Pancreas (tissue), 10 donors: ENCODE data around the gene MTMR2. TPM values are rescaled to one million over a fixed set of nuclear protein-coding genes. Genes with fewer than 3 reads are reported as not detected.
A peak's percentile ranks its signal among the peaks of the same experiment; 100 is the strongest.
"Not testable (repeated sequence)": the region's sequence is repeated elsewhere in the genome, so short reads cannot be mapped to it uniquely, and the experiment has no call there.

Source experiments
- ATAC-seq, 4 donors: fragments of 200-7000 bp; cut with Tn5 transposase; one replicate each; pipeline versions ENCODE4 v1.8.0 to v1.9.1; 2020; ENCODE audit warnings: mild to moderate bottlenecking in 4 of 4, moderate library complexity in 4 of 4
- DNase-seq, 6 donors: peaks; one replicate each; pipeline ENCODE4 v3.0.0-alpha.2; 2020
- FAIRE-seq: peaks from 2 replicates; lab custom pipeline; 2012; peaks lifted over from hg19 to GRCh38; lab: Jason Lieb, UNC
- H3K27ac ChIP-seq, 4 donors: fragments of 200-600 bp; sonication (generic); 1 replicate in 3 of 4; 2 replicates in 1 of 4; pipeline versions ENCODE4 v1.5.0 to v1.8.0; 2020
- H3K27me3 ChIP-seq, 4 donors: fragments of 200-600 bp; one replicate each; pipeline ENCODE4 v1.8.0; 2021
- H3K36me3 ChIP-seq, 3 donors: fragments of 200-600 bp; sonication (generic) in 1 of 3; one replicate each; pipeline versions ENCODE4 v1.5.0 to v1.8.0; 2020 to 2021
- H3K4me1 ChIP-seq, 3 donors: fragments of 200-600 bp; one replicate each; pipeline ENCODE4 v1.8.0; 2021
- H3K4me3 ChIP-seq, 4 donors: fragments of 200-600 bp; sonication (generic) in 2 of 4; one replicate each; pipeline versions ENCODE4 v1.5.0 to v1.8.0; 2020 to 2021
- H3K9me3 ChIP-seq, 4 donors: fragments of 200-600 bp; one replicate each; pipeline ENCODE4 v1.8.0; 2021
- WGBS, 2 donors: extraction: QIAGEN DNeasy Blood & Tissue Kit; methylation state at CpG; one replicate each; pipeline ENCODE4 v1.1.7; 2013; 5-methylcytosine and 5-hydroxymethylcytosine counted together
- intact Hi-C, 3 donors: fragments of 100-400 bp; cut with DNase I; formaldehyde crosslinking; loops; one replicate each; pipeline versions ENCODE4 v1.11.1 to v1.14.2; 2022
- polyA plus RNA-seq, 2 donors: library from polyadenylated mRNA; stranded (reverse); fragments of 200-250 nt; gene quantifications; one replicate each; pipeline ENCODE4 v1.2.3, GENCODE V29; 2013
- total RNA-seq, 6 donors: library from RNA; stranded (reverse); fragmentation: NEBNext Ultra II Directional in 4 of 6; extraction: Animal tissue kit (Norgen Biotek cat#: 25700) in 4 of 6; gene quantifications; one replicate each; pipeline versions ENCODE4 v1.2.1 to v1.2.4, GENCODE V29; 2021 to 2023
- TF ChIP-seq, protein P1 (sequence below), 4 donors: fragments of 200-600 bp; sonication (generic) in 3 of 4; IDR thresholded peaks; one replicate each; pipeline versions ENCODE4 v1.5.0 to v1.8.0; 2021; ENCODE audit warnings: antibody characterized with exemption in 4 of 4
- donor health status: healthy with polysubstance abuse.
- donor health status: DM: no; HTN: no; CAD: no; lungs with moderate emphysema.
- donor health status: DM: no; HTN: no; CAD: no.
- donor health status: control.
- donor health status: control.
- donor health status: Bipolar disorder and iron deficiency.
- donor health status: DM: yes; HTN: yes; CAD: no.
- donor health status: DM: no; HTN: no; CAD: no.
- donor health status: DM: no; HTN: no; CAD: no.
- donor health status: DM: yes; HTN: yes; CAD: no.

The MTMR2 gene
- total and polyA plus RNA-seq, 8 donors, result 5.1 to 14.4 (median 9.8) TPM

DNA sequence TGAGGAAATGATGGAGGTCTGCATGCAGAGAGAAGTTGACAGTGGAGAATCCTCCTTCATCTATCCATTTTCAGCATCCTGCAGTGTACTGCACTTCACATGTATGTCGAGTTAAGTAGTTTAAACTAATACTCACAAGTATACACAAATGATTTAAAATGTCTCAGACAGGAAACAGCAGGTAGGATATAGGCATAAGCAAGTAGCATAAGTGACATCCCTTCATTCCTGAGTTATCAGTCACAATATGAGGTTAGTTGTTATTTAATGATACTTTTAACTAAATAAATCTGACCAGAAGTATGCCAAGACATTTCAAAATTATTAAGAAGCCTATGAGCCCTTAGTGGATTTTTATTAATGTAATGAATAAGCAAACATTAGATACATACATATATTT lies 37.4 kb downstream of the MTMR2 start:
- WGBS, 2 donors, result 79% methylated on average over 1 of the region's 1 CpG

DNA sequence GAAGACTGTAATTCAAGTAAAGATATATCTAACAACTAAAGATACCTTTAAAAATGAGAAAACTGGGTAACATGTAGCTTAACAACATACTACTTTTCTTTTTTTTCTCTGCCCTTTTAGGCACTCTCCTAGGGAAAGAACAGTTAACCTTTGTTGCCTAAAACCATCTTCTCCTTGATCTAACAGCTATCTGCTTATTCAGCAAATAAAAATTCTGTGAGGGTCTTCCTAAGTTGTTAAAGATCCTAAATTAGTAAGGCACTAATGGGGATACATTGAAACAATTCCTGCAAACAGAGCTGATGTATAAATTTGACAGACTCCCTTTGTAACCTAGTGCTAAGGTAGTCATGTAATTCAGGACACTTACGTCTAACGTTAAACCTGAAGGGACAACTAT lies 39.1 kb downstream of the MTMR2 start:
- ATAC-seq, result no peak
- Histone ChIP-seq H3K27ac (no peak overlapping the region), H3K27me3 (no peaks in the 10 kb centered on the region), H3K9me3 (no peaks in the 10 kb centered on the region), H3K36me3 (no peaks in the 10 kb centered on the region), H3K4me3 (no peak overlapping the region), H3K4me1 (no peaks in the 10 kb centered on the region)
- intact Hi-C loops, result no loop called here
- FAIRE-seq, result no peak
- TF ChIP-seq, protein P1, sequence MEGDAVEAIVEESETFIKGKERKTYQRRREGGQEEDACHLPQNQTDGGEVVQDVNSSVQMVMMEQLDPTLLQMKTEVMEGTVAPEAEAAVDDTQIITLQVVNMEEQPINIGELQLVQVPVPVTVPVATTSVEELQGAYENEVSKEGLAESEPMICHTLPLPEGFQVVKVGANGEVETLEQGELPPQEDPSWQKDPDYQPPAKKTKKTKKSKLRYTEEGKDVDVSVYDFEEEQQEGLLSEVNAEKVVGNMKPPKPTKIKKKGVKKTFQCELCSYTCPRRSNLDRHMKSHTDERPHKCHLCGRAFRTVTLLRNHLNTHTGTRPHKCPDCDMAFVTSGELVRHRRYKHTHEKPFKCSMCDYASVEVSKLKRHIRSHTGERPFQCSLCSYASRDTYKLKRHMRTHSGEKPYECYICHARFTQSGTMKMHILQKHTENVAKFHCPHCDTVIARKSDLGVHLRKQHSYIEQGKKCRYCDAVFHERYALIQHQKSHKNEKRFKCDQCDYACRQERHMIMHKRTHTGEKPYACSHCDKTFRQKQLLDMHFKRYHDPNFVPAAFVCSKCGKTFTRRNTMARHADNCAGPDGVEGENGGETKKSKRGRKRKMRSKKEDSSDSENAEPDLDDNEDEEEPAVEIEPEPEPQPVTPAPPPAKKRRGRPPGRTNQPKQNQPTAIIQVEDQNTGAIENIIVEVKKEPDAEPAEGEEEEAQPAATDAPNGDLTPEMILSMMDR (IDR thresholded peaks at IDR 0.05), result no peak
- WGBS, 2 donors, result 96 to 97% methylated on average over 2 of the region's 2 CpGs
- no peak for DNase-seq

More for the DNA sequence above, 37.4 kb downstream of the MTMR2 start:
- FAIRE-seq (no peak), ATAC-seq (no peak), DNase-seq (no peak)
- Histone ChIP-seq H3K9me3 (no peaks in the 10 kb centered on the region), H3K4me1 (no peaks in the 10 kb centered on the region), H3K36me3 (no peaks in the 10 kb centered on the region), H3K27ac (no peak overlapping the region), H3K4me3 (no peak overlapping the region), H3K27me3 (no peaks in the 10 kb centered on the region)
- intact Hi-C loops, result no loop called here
- TF ChIP-seq, protein P1 (IDR thresholded peaks at IDR 0.05), result no peak

DNA sequence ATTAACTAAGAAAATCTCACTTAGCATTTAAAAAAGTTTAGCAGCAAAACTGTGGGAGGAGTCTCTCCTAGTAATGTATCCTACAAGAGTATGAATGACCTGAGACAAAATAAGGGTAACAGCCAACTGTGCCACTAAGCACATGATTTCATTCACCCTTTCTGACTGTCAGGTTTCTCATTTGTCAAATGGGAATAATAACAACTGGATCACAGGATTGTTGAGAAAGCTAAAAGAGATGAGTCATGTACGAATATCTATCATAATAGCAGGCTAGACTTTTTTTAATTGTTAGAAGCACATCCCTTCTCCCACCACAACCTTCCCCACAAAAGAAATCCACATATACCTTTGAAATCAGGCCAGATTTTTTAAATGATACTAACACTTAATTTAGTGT lies 39.5 kb downstream of the MTMR2 start:
- H3K27ac ChIP-seq, result no peak overlapping the region
- no peaks in the 10 kb centered on the region for H3K9me3 ChIP-seq
- TF ChIP-seq, protein P1 (IDR thresholded peaks at IDR 0.05), result no peak
- H3K27me3 ChIP-seq, result no peaks in the 10 kb centered on the region
- ATAC-seq (no peak), FAIRE-seq (no peak), DNase-seq (no peak)
- intact Hi-C loops, result no loop called here
- no peaks in the 10 kb centered on the region for H3K36me3 ChIP-seq
- H3K4me3 ChIP-seq, result no peak overlapping the region
- WGBS, 2 donors, result 78 to 92% methylated on average over 1 of the region's 1 CpG
- H3K4me1 ChIP-seq, result no peaks in the 10 kb centered on the region

DNA sequence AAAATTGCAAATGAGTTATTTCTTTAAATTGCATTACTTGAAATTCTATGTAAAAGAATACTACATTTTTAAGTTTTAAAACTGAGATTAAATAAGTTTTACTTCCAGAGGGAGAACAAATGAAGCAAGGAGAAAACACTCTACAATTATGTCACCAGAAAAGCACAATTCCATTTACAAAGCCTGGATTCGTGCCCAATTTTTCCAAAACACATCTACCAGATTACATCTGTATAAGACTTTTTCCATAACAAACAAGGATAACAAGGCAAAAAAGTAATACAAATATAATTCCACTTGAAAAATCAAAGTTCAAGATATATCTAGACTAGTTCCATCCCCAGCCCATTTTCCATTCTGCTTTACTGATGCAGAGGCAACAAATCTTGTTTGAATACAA lies 40.5 kb downstream of the MTMR2 start:
- Histone ChIP-seq H3K27ac (no peak overlapping the region), H3K27me3 (no peaks in the 10 kb centered on the region), H3K4me3 (no peak overlapping the region), H3K4me1 (no peaks in the 10 kb centered on the region), H3K9me3 (no peaks in the 10 kb centered on the region), H3K36me3 (no peaks in the 10 kb centered on the region)
- no peak for ATAC-seq
- FAIRE-seq, result no peak
- no peak for DNase-seq
- WGBS, 2 donors, result 88 to 97% methylated on average over 1 of the region's 1 CpG
- TF ChIP-seq, protein P1 (IDR thresholded peaks at IDR 0.05), result no peak
- intact Hi-C loops, result no loop called here

DNA sequence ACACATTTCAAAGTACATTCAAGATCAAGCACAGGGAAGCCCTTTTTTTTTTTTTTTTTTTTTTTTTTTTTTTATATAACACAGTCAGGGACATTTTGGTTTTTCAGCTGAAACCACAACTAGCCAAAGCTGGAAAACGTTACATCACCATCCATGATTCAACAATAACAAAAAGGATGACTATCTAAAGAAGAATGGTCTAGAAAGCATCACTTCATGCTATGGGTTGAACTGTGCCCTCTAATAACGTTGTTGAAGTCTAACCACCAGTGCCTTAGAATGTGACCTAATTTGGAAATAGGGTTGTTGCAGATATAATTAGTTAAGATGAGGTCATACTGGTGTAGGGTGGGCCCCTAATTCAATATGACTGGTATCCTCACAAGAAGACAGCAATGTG lies 46.6 kb downstream of the MTMR2 start:
- H3K27ac ChIP-seq, result no peak overlapping the region
- no peaks in the 10 kb centered on the region for H3K9me3 ChIP-seq
- ATAC-seq, result peak in 1 of 4 donors; percentile 34
- no peaks in the 10 kb centered on the region for H3K27me3 ChIP-seq
- H3K4me1 ChIP-seq, result no peaks in the 10 kb centered on the region
- no peak for FAIRE-seq
- no peak overlapping the region for H3K4me3 ChIP-seq
- intact Hi-C loops, result no loop called here
- DNase-seq, result no peak
- TF ChIP-seq, protein P1 (IDR thresholded peaks at IDR 0.05), result no peak
- H3K36me3 ChIP-seq, result no peaks in the 10 kb centered on the region
- 93 to 95% methylated on average over 2 of the region's 2 CpGs for WGBS, 2 donors

DNA sequence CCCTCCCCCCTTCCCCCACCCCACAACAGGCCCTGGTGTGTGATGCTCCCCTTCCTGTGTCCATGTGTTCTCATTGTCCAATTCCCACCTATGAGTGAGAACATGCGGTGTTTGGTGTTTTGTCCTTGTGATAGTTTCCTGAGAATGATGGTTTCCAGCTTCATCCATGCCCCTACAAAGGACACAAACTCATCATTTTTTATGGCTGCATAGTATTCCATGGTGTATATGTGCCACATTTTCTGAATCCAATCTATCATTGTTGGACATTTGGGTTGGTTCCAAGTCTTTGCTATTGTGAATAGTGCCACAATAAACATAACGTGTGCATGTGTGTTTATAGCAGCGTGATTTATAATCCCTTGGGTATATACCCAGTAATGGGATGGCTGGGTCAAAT lies 53.0 kb downstream of the MTMR2 start:
- H3K9me3 ChIP-seq, H3K4me3 ChIP-seq, DNase-seq, H3K27me3 ChIP-seq, intact Hi-C loops, H3K4me1 ChIP-seq, H3K36me3 ChIP-seq, ATAC-seq, H3K27ac ChIP-seq, FAIRE-seq: not testable (repeated sequence)
- WGBS, 2 donors, result 96 to 97% methylated on average over 3 of the region's 3 CpGs
